Measurements from ENCODE around the gene ATP5F1C.
"Not testable (repeated sequence)": the region's sequence is repeated elsewhere in the genome, so short reads cannot be mapped to it uniquely, and the experiment has no call there.

ATP5F1C gene

GRCh38 chr10:7787857-7788638 is at the start of gene ATP5F1C, which contains the start of gene KIN:
ATP5F1C (plus strand) TSS chr10:7788177; CDS start chr10:7788208, 31 bp downstream.
KIN (minus strand) TSS chr10:7787993; CDS start chr10:7787933, 60 bp downstream.
- in situ Hi-C loops (cut with MboI; ENCODE audit: low sequenced_read_pairs) = no loop called here

DNA sequence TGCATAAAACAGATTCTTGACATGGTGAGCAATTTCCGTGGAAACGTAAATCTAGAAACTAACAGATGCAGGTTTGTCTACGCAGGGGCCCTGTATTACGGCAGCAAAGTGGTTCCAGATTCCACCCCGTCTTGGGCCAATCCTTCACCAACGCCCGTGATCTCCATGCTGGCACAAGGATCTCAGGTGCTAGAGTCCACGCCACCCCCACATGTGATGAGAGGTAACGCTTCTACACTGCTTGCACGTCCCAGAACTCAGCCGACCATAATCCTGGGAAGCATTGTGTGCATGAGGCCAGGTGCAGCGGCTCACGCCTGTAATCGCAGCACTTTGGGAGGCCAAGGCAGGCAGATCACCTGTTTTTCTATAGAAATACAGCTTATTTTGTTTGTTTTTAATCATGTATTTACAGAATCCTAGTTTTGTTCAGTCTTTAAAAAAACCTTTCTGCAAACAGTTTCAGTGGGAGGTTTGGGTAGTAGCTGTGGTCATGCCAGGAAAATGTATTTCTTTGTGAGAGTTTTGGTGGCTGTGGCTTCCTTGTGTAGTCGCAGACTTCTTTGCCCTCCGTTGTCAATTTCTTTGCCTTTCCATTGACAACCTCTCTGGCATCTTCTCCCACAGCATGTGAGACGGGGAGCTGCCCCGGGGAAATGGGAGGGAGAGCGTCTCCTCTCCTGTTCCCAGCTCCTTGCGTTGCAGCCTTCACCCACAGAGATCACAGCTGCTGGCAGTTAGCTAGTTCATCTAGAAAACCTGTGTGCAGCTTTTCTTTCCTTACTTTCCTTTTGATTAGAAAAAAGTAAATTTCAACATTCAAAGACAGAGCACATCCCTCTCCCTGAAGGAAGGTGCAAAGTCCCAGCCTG is 49.2 kb upstream of the ATP5F1C start:
- in situ Hi-C loops (cut with MboI; ENCODE audit: low sequenced_read_pairs) = no loop called here

- in situ Hi-C loops (cut with MboI; ENCODE audit: low sequenced_read_pairs) = no loop called here
Measured at GRCh38 chr10:7744307-7744706, 43.7 kb upstream of the ATP5F1C start.

DNA sequence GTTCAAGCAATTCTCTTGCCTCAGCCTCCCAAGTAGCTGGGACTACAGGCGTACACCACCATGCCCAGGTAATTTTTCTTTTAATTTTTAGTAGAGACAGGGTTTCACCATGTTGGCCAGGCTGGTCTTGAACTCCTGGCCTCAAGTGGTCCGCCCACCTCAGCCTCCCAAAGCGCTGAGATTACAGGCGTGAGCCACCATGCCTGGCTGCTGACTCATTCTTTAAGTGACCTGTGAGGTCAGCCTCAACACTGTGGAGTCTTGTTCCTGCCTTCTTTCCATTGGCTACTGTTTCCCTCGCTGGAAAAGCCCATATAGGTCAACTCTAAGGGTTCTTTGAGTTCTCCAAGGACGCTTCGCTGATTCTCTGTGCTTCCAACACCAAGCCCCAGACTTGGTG is 39.3 kb upstream of the ATP5F1C start:
- in situ Hi-C loops (cut with MboI; ENCODE audit: low sequenced_read_pairs) = not testable (repeated sequence)

DNA sequence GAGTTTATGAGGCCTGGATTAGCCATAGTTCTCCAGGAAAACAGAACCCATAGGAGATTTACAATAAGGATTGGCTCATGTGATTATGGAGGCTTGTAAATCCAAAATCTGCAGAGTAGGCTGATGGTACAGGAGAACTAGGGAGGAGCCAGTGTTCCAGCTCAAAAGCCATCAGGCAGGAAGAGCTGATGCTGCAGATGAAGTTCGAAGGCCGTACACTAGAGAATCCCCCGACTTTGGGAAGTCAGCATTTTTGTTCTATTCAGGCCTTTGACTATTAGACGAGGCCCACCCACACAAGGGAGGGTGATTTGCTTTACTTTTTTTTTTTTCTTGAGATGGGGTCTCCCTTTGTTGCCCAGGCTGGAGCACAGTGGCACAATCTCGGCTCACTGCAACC is 37.8 kb upstream of the ATP5F1C start:
- in situ Hi-C loops (cut with MboI; ENCODE audit: low sequenced_read_pairs) = no loop called here

DNA sequence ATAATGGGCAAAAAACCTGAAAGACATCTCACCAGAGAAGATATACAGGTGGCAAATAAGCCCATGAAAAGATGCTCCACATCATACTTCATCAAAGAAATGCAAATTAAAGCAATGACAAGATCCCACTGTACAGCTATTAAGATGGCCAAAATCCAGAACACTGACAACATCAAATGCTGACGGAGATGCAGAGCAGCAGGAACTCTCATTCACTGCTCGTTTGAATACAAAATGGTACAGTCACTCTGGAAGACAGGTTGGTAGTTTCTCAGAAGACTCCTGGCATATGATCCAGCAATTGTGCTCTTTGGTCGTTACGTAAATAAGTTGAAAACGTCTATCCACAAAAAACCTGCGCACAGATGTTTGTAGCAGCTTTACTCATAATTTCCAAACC is 35.7 kb upstream of the ATP5F1C start:
- in situ Hi-C loops (cut with MboI; ENCODE audit: low sequenced_read_pairs) = no loop called here

GRCh38 chr10:7755103-7755502 is 32.9 kb upstream of the ATP5F1C start:
- in situ Hi-C loops (cut with MboI; ENCODE audit: low sequenced_read_pairs) = no loop called here

DNA sequence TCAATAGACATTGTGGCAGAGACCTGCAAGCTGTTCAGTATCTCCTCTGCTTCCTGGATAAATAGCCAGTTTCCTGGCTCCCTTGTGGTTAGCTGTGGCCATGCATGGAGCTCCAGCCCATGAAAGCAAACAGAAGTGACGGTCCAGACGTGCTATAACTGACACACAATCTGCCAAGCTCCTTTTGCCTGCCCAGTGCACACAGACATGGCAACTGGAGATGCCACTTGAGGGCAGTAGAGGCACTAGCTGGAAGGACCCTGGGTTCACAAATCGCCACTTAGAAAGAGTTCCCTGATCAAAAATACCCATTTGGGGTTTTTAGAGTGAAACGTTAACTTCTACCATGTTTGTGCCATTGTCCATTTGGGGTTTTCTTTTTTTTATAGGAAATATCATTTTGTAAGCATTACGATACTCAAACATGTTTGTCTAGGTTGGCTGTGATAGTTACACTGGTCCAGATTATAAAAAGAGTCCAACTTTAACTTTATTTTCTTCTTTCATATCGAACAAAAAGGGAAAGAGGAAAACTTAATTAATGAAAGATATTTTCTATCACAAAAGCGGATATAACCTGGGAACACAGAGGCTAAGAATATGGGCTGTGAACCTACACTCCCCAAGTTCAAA is 31.5 kb upstream of the ATP5F1C start:
- in situ Hi-C loops (cut with MboI; ENCODE audit: low sequenced_read_pairs) = no loop called here

DNA sequence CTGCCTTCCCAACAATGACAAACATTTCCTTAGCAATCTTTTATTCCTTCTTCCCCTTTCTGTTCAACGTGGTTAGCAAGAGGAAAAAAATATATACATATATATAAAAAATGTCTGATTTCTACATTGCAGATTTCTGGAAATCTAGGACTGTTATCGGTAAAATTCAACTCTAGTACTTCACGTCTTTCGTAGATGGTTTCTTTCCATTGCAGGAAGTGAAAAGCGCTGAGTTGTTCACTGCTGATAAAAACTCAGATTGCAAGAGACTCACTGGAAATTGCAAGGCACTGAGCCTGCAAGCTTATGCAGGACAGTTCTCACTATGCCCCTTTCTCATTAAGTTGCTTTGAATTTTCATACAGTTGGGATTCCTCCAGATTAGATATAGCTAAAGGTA is 24.0 kb upstream of the ATP5F1C start:
- in situ Hi-C loops (cut with MboI; ENCODE audit: low sequenced_read_pairs) = no loop called here

DNA sequence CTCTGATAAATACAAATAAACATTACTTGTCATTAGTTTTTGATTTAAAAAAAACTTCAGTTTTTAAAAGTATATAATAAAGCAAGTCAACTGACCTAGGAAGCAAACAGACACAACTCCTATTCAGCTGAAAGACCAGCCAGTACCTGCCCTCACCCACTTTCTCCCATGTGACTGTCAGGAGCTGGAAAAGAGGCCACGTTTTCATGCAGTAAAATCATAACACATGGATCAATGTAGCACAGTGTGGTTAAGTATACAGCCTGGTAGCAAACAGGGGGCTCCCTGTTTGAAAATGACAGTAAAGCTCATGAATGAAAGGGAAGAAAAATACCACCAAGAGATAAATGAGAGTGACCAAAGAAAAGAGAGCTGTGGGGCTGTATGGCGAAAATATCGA is 21.7 kb upstream of the ATP5F1C start:
- in situ Hi-C loops (cut with MboI; ENCODE audit: low sequenced_read_pairs) = no loop called here

DNA sequence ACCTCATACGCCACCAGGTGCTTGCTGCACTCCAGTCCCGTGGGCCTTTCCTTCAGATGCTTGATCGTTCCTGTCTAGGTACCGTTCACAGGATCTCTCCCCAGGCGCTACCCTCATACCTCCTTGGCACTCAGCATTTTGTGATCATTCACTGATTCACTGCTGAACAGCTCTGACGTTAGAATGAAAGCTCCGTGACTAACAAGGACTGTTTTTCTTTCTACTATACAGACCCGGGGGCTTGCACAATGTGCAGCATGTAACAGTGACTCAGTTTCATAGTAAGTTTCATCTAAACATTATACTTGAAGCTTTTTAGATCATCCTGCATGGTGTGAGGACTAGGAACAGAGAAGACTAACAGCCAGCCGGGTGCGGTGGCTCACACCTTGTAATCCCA is 20.8 kb upstream of the ATP5F1C start:
- in situ Hi-C loops (cut with MboI; ENCODE audit: low sequenced_read_pairs) = no loop called here

- in situ Hi-C loops (cut with MboI; ENCODE audit: low sequenced_read_pairs) = no loop called here
Measured at GRCh38 chr10:7768417-7768816, 19.6 kb upstream of the ATP5F1C start.

DNA sequence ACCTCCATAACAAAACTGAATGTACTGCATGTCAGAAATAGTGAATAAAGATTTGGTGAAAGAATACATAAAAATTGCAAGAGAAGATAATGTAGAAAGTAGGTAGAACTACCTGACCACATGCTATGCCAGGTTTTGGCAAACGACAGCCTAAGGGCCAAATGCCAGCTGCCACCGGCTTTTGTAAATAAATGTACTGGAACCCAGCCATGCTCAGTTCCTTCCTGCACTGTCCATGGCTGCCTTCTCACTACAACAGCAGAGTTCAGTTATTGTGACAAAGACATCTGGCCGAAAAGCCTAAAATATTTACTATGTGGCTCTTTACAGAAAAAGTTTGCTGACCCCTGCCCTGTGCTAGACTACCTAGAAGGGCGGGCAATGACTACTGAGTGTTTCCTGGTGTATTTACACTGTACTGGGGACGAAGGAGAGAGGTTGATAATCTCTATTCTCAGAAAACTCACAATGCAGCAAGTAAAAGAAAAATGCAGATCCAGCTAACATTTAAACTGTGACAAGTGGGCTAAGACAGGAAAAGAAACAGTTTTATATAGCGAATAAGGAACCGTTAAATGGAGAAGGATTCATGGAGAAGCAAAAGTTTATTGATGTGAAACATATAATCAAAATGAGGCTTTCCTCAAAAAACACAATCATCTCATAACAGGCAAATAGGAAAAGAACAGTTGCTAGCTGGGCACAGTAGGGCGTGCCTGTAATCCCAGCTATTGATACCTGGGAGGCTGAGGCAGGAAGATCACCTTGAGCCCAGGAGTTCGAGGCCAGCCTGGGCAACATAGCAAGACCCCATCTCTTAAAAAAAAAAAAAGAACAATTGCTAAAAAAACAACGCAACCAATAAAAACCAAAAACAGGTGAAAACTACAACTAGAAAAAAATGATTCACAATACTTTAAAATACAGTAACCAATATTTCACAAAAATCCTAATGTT is 13.9 kb upstream of the ATP5F1C start:
- in situ Hi-C loops (cut with MboI; ENCODE audit: low sequenced_read_pairs) = no loop called here

DNA sequence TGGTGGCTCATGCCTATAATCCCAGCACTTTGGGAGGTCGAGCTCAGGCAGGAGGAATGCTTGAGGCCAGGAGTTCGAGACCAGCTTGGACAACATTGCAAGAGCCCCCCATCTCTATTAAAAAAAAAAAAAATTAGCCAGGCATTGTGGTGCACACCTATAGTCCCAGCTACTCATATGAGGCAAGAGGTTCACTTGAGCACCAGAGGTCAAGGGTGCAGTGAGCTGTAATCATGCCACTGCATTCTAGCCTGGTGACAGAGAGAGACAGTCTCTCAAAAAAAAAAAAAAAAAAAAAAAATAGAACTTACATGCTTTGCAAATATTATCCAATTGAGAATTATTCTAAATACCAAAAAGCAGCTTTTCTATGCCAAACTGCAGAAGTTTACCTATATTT is 11.2 kb upstream of the ATP5F1C start:
- in situ Hi-C loops (cut with MboI; ENCODE audit: low sequenced_read_pairs) = no loop called here

DNA sequence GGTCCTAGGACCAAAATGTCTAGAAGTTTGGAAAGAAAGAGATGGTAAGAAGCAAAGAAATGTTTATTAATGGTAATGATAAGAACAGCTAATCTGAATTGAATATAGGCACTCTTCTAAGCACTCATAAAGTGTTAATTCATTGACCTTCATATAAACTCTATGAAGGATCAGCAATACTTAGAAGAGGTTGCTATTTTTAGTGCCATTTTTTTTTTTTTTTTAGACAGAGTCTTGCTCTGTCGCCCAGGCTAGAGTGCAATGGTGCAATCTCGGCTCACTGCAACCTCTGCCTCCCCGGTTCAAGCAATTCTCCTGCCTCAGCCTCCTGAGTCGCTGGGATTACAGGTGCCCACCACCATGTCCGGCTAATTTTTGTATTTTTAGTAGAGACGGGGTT is 5.8 kb upstream of the ATP5F1C start:
- in situ Hi-C loops (cut with MboI; ENCODE audit: low sequenced_read_pairs) = not testable (repeated sequence)

DNA sequence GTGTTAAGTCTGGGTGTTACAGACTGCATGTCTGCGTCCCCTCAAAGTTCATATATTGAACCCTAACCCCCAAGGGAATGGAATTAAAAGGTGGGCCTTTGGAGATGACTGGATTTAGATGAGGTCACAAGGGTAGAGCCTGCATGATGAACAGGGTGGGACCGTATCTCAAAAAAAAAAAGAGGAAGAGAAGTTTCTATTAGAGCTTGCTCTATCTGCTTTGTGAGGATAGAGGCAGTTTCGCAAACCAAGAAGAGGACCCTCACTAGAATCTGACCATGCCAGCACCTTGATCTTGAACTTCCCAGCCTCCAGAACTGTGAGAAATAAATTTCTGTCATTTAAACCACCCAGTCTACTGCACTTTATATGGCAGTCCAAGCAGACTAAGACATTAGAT is 1.5 kb upstream of the ATP5F1C start:
- in situ Hi-C loops (cut with MboI; ENCODE audit: low sequenced_read_pairs) = no loop called here

- in situ Hi-C loops (cut with MboI; ENCODE audit: low sequenced_read_pairs) = no loop called here
Measured at GRCh38 chr10:7787150-7787856, 674 bp upstream of the ATP5F1C start.

GRCh38 chr10:7788639-7789286 is 786 bp downstream of the ATP5F1C start:
- in situ Hi-C loops (cut with MboI; ENCODE audit: low sequenced_read_pairs) = no loop called here

GRCh38 chr10:7789390-7789789 is 1.4 kb downstream of the ATP5F1C start:
- in situ Hi-C loops (cut with MboI; ENCODE audit: low sequenced_read_pairs) = no loop called here
